Neural progenitor cell (in vitro differentiated cells): ENCODE data around the gene SLC66A3. TPM values are rescaled to one million over a fixed set of nuclear protein-coding genes. Genes with fewer than 3 reads are reported as not detected.

Experiments
- total RNA-seq: library from RNA; depleted of rRNA; stranded (reverse); fragments of >200 nt; gene quantifications from 2 replicates; pipeline ENCODE4 v1.2.3, GENCODE V29; 2015; ENCODE audit warnings: low replicate concordance

Gene SLC66A3
- total RNA-seq, 1 donor from 2014 or later, result 19.3 TPM

Other genes starting within 250 kb of the SLC66A3 start
- gene KCNF1, start 243.5 kb upstream of the SLC66A3 start, total RNA-seq, result 0.15 TPM in 1 of 2 replicates, not detected in the other
- 22.3 and 36.1 TPM in 2 replicates for gene ROCK2, start 189.2 kb downstream of the SLC66A3 start, total RNA-seq